Measurements from ENCODE around the gene AMPD3. TPM values are rescaled to one million over a fixed set of nuclear protein-coding genes. Genes with fewer than 3 reads are reported as not detected.

AMPD3 gene
- total RNA-seq, 1 donor from 2014 or later, result 3.0 TPM

GRCh38 chr11:10550503-10551289, 95.6 kb downstream of the AMPD3 start:
- Histone ChIP-seq H2AFZ (replicated peaks) (no peak overlapping the region), H3K27me3 (no peaks in the 10 kb centered on the region), H3K36me3 (no peaks in the 10 kb centered on the region), H3K9me3 (ENCODE audit: low read depth) (no peaks in the 10 kb centered on the region), H3K4me1 (no peaks in the 10 kb centered on the region), H3K27ac (no peak overlapping the region), H3K9ac (no peak overlapping the region), H3K4me3 (no peak overlapping the region), H3K79me2 (ENCODE audit: low read depth) (no peaks in the 10 kb centered on the region), H4K20me1 (ENCODE audit: low read depth) (no peaks in the 10 kb centered on the region), H3F3A (ENCODE audit: low read depth) (no peaks in the 10 kb centered on the region), H3K4me2 (no peak overlapping the region)
- H3K9me3 Mint-ChIP-seq, result peaks cover 3% of the 10 kb centered on the region
- H3K4me1 Mint-ChIP-seq, result no peaks in the 10 kb centered on the region
- no peak for DNase-seq (ENCODE audit: low spot score)
- H3K27me3 Mint-ChIP-seq (ENCODE audit: insufficient read depth, low read depth), result peaks cover 4% of the 10 kb centered on the region
- H3K36me3 Mint-ChIP-seq, result no peaks in the 10 kb centered on the region
- no peak overlapping the region for H3K4me3 Mint-ChIP-seq
- no peak overlapping the region for H3K27ac Mint-ChIP-seq
- no peak for TF ChIP-seq CTCF (IDR thresholded peaks at IDR 0.05)
- no peak for TF ChIP-seq EZH2phosphoT487 (IDR thresholded peaks at IDR 0.05)
- TF ChIP-seq EZH2 (IDR thresholded peaks at IDR 0.05), result no peak

GRCh38 chr11:10551290-10551592, 96.2 kb downstream of the AMPD3 start:
- H3K9ac ChIP-seq, result no peak overlapping the region
- no peak overlapping the region for H3K4me3 ChIP-seq
- H2AFZ ChIP-seq (replicated peaks), result no peak overlapping the region
- no peaks in the 10 kb centered on the region for H4K20me1 ChIP-seq (ENCODE audit: low read depth)
- H3K27me3 ChIP-seq, result no peaks in the 10 kb centered on the region
- DNase-seq (ENCODE audit: low spot score), result no peak
- H3K9me3 ChIP-seq (ENCODE audit: low read depth), result no peaks in the 10 kb centered on the region
- no peaks in the 10 kb centered on the region for H3K36me3 Mint-ChIP-seq
- no peaks in the 10 kb centered on the region for H3K4me1 Mint-ChIP-seq
- no peaks in the 10 kb centered on the region for H3K36me3 ChIP-seq
- no peak overlapping the region for H3K4me3 Mint-ChIP-seq
- no peak overlapping the region for H3K27ac ChIP-seq
- TF ChIP-seq EZH2phosphoT487 (IDR thresholded peaks at IDR 0.05), result no peak
- no peak for TF ChIP-seq EZH2 (IDR thresholded peaks at IDR 0.05)
- no peak for TF ChIP-seq CTCF (IDR thresholded peaks at IDR 0.05)
- peaks cover 3% of the 10 kb centered on the region for H3K9me3 Mint-ChIP-seq
- H3F3A ChIP-seq (ENCODE audit: low read depth), result no peaks in the 10 kb centered on the region
- H3K4me2 ChIP-seq, result no peak overlapping the region
- no peak overlapping the region for H3K27ac Mint-ChIP-seq
- no peaks in the 10 kb centered on the region for H3K79me2 ChIP-seq (ENCODE audit: low read depth)
- no peaks in the 10 kb centered on the region for H3K4me1 ChIP-seq
- H3K27me3 Mint-ChIP-seq (ENCODE audit: insufficient read depth, low read depth), result peaks cover 4% of the 10 kb centered on the region

GRCh38 chr11:10551845-10552352, 96.8 kb downstream of the AMPD3 start:
- Mint-ChIP-seq H3K36me3 (no peaks in the 10 kb centered on the region), H3K4me3 (no peak overlapping the region), H3K4me1 (no peaks in the 10 kb centered on the region), H3K9me3 (peaks cover 3% of the 10 kb centered on the region), H3K27me3 (ENCODE audit: insufficient read depth, low read depth) (peaks cover 4% of the 10 kb centered on the region), H3K27ac (no peak overlapping the region)
- TF ChIP-seq EZH2 (IDR thresholded peaks at IDR 0.05), result no peak
- TF ChIP-seq EZH2phosphoT487 (IDR thresholded peaks at IDR 0.05), result no peak
- no peak for TF ChIP-seq CTCF (IDR thresholded peaks at IDR 0.05)
- Histone ChIP-seq H3K4me2 (no peak overlapping the region), H4K20me1 (ENCODE audit: low read depth) (no peaks in the 10 kb centered on the region), H3F3A (ENCODE audit: low read depth) (no peaks in the 10 kb centered on the region), H3K9me3 (ENCODE audit: low read depth) (no peaks in the 10 kb centered on the region), H3K9ac (no peak overlapping the region), H3K4me1 (no peaks in the 10 kb centered on the region), H3K27ac (no peak overlapping the region), H3K79me2 (ENCODE audit: low read depth) (no peaks in the 10 kb centered on the region), H3K36me3 (no peaks in the 10 kb centered on the region), H2AFZ (replicated peaks) (no peak overlapping the region), H3K4me3 (no peak overlapping the region), H3K27me3 (no peaks in the 10 kb centered on the region)
- no peak for DNase-seq (ENCODE audit: low spot score)

All from neural progenitor cell (in vitro differentiated cells).